ENCODE results near the gene PRSS35. TPM values are rescaled to one million over a fixed set of nuclear protein-coding genes. Genes with fewer than 3 reads are reported as not detected.

The PRSS35 gene
- total RNA-seq, 1 donor from 2014 or later: not detected

- Mint-ChIP-seq H3K27ac (no peak overlapping the region), H3K4me1 (ENCODE audit: low read depth) (no peaks in the 10 kb centered on the region), H3K36me3 (ENCODE audit: low read depth) (no peaks in the 10 kb centered on the region), H3K27me3 (ENCODE audit: low read depth) (no peaks in the 10 kb centered on the region), H3K9me3 (no peaks in the 10 kb centered on the region), H3K4me3 (ENCODE audit: low read depth) (no peak overlapping the region)
- no peak for DNase-seq (ENCODE audit: low spot score)
- intact Hi-C loops (cut with micrococcal nuclease): no loop called here
These were observed 23.9 kb upstream of the PRSS35 start for GRCh38 chr6:83488448-83488847.

- no peaks in the 10 kb centered on the region for H3K27me3 Mint-ChIP-seq (ENCODE audit: low read depth)
- H3K36me3 Mint-ChIP-seq (ENCODE audit: low read depth): no peaks in the 10 kb centered on the region
- no peaks in the 10 kb centered on the region for H3K9me3 Mint-ChIP-seq
- no peaks in the 10 kb centered on the region for H3K4me1 Mint-ChIP-seq (ENCODE audit: low read depth)
- intact Hi-C loops (cut with micrococcal nuclease): no loop called here
- DNase-seq (ENCODE audit: low spot score): no peak
- no peak overlapping the region for H3K4me3 Mint-ChIP-seq (ENCODE audit: low read depth)
- no peak overlapping the region for H3K27ac Mint-ChIP-seq
These were observed 23.5 kb upstream of the PRSS35 start for GRCh38 chr6:83488861-83489260.

DNA sequence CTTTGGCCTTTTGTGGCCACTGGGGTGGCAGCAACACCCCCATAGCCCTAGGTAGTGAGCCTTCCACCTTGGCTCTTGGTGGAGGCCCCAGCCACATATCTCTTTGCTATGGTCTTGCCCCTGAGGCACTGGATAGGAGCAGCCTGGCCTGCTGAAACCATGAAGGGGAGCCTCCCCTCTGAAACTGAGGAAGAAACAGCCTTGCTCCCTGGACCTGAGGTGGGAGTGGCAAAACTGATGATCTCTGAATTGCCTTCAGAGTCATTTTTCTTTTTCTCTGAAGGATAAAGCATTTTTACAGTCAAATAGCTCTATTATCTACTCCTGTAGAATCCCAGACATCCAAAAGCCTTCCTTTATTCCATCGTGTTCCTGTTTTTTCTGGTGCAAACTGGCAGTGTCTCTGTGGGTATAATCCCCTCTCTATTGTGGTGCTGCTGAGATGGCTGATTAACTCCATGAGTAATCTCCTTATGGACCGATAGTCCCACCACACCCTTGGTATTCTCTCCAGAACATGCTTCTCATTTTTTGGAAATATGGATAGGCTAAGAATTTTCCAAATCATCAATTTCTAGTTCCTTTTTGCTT is 22.0 kb upstream of the PRSS35 start:
- Mint-ChIP-seq H3K4me3 (ENCODE audit: low read depth) (no peak overlapping the region), H3K9me3 (no peaks in the 10 kb centered on the region), H3K36me3 (ENCODE audit: low read depth) (no peaks in the 10 kb centered on the region), H3K27me3 (ENCODE audit: low read depth) (no peaks in the 10 kb centered on the region), H3K27ac (no peak overlapping the region), H3K4me1 (ENCODE audit: low read depth) (no peaks in the 10 kb centered on the region)
- intact Hi-C loops (cut with micrococcal nuclease): no loop called here
- no peak for DNase-seq (ENCODE audit: low spot score)

- Mint-ChIP-seq H3K4me1 (ENCODE audit: low read depth) (no peaks in the 10 kb centered on the region), H3K27me3 (ENCODE audit: low read depth) (peaks cover 6% of the 10 kb centered on the region), H3K36me3 (ENCODE audit: low read depth) (no peaks in the 10 kb centered on the region), H3K4me3 (ENCODE audit: low read depth) (no peak overlapping the region), H3K27ac (no peak overlapping the region), H3K9me3 (no peaks in the 10 kb centered on the region)
- intact Hi-C loops (cut with micrococcal nuclease): no loop called here
- DNase-seq (ENCODE audit: low spot score): no peak
These were observed 7.0 kb upstream of the PRSS35 start for GRCh38 chr6:83505356-83505755.

- H3K4me3 Mint-ChIP-seq (ENCODE audit: low read depth): no peak overlapping the region
- H3K27ac Mint-ChIP-seq: no peak overlapping the region
- no peaks in the 10 kb centered on the region for H3K36me3 Mint-ChIP-seq (ENCODE audit: low read depth)
- H3K27me3 Mint-ChIP-seq (ENCODE audit: low read depth): peaks cover 42% of the 10 kb centered on the region
- intact Hi-C loops (cut with micrococcal nuclease): no loop called here
- DNase-seq (ENCODE audit: low spot score): no peak
- no peaks in the 10 kb centered on the region for H3K9me3 Mint-ChIP-seq
- peaks cover 6% of the 10 kb centered on the region for H3K4me1 Mint-ChIP-seq (ENCODE audit: low read depth)
These were observed 2.9 kb upstream of the PRSS35 start for GRCh38 chr6:83509441-83509840.

GRCh38 chr6:83510791-83511190 is 1.5 kb upstream of the PRSS35 start:
- Mint-ChIP-seq H3K36me3 (ENCODE audit: low read depth) (no peaks in the 10 kb centered on the region), H3K9me3 (no peaks in the 10 kb centered on the region), H3K27ac (no peak overlapping the region), H3K4me1 (ENCODE audit: low read depth) (peaks cover 6% of the 10 kb centered on the region), H3K27me3 (ENCODE audit: low read depth) (peaks cover 42% of the 10 kb centered on the region), H3K4me3 (ENCODE audit: low read depth) (no peak overlapping the region)
- no peak for DNase-seq (ENCODE audit: low spot score)
- intact Hi-C loops (cut with micrococcal nuclease): loop anchor here (5.0 kb wide), 1 partner anchor 93 kb away; no protein-coding TSS in a partner anchor

- Mint-ChIP-seq H3K27ac (no peak overlapping the region), H3K9me3 (no peaks in the 10 kb centered on the region), H3K36me3 (ENCODE audit: low read depth) (no peaks in the 10 kb centered on the region), H3K4me1 (ENCODE audit: low read depth) (peaks cover 6% of the 10 kb centered on the region), H3K27me3 (ENCODE audit: low read depth) (peaks cover 42% of the 10 kb centered on the region), H3K4me3 (ENCODE audit: low read depth) (no peak overlapping the region)
- no peak for DNase-seq (ENCODE audit: low spot score)
- intact Hi-C loops (cut with micrococcal nuclease): loop anchor here (5.0 kb wide), 1 partner anchor 94 kb away; no protein-coding TSS in a partner anchor
These were observed 1.1 kb upstream of the PRSS35 start for GRCh38 chr6:83511266-83511665.

- DNase-seq (ENCODE audit: low spot score): no peak
- H3K4me1 Mint-ChIP-seq (ENCODE audit: low read depth): peaks cover 6% of the 10 kb centered on the region
- H3K27me3 Mint-ChIP-seq (ENCODE audit: low read depth): peaks cover 39% of the 10 kb centered on the region
- intact Hi-C loops (cut with micrococcal nuclease): loop anchor here (2.0 to 5.0 kb wide), 2 partner anchors 97 to 448 kb away; partner anchors contain the start of gene DOP1A
- H3K4me3 Mint-ChIP-seq (ENCODE audit: low read depth): no peak overlapping the region
- no peaks in the 10 kb centered on the region for H3K36me3 Mint-ChIP-seq (ENCODE audit: low read depth)
- H3K27ac Mint-ChIP-seq: no peak overlapping the region
- no peaks in the 10 kb centered on the region for H3K9me3 Mint-ChIP-seq
These were observed 2.1 kb downstream of the PRSS35 start for GRCh38 chr6:83514466-83514865.

DNA sequence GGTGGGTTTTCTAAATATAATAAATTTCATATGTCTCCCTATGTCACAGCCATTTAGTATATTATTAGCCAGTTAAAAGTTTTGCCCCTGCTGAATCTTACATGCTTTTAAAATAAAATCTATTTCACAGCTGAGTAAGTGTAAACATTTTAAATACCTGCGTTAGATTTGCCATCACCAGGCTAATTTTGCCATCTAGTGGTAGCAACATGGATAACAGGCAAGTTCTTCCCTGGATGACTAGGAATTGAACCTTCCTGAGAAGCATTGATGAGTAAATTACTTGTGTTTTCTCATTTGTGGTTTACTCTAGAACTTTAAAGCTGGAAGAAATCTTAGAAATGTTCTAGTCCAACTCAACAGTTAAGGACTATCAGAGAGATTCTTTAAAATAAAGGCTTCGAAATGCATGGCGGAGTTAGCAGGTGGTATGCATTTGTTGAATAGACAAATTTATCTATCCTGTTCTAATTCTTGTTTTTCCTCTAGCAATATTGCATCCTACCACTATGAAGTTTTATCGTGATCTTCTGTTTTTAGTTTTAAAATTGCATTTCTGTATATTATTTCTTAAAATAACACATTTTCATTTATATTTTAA is 2.6 kb downstream of the PRSS35 start:
- H3K27ac Mint-ChIP-seq: no peak overlapping the region

GRCh38 chr6:83517500-83517899 is 5.2 kb downstream of the PRSS35 start:
- Mint-ChIP-seq H3K4me1 (ENCODE audit: low read depth) (no peaks in the 10 kb centered on the region), H3K36me3 (ENCODE audit: low read depth) (no peaks in the 10 kb centered on the region), H3K27ac (no peak overlapping the region), H3K27me3 (ENCODE audit: low read depth) (peaks cover 21% of the 10 kb centered on the region), H3K4me3 (ENCODE audit: low read depth) (no peak overlapping the region), H3K9me3 (no peaks in the 10 kb centered on the region)
- no peak for DNase-seq (ENCODE audit: low spot score)
- intact Hi-C loops (cut with micrococcal nuclease): no loop called here

More for the DNA sequence above, 2.6 kb downstream of the PRSS35 start:
- peaks cover 39% of the 10 kb centered on the region for H3K27me3 Mint-ChIP-seq (ENCODE audit: low read depth)
- DNase-seq (ENCODE audit: low spot score): no peak
- H3K4me1 Mint-ChIP-seq (ENCODE audit: low read depth): peaks cover 6% of the 10 kb centered on the region
- intact Hi-C loops (cut with micrococcal nuclease): loop anchor here (1.0 to 5.0 kb wide), 3 partner anchors 98 to 448 kb away; partner anchors contain the start of gene DOP1A
- no peaks in the 10 kb centered on the region for H3K36me3 Mint-ChIP-seq (ENCODE audit: low read depth)
- H3K4me3 Mint-ChIP-seq (ENCODE audit: low read depth): no peak overlapping the region
- H3K9me3 Mint-ChIP-seq: no peaks in the 10 kb centered on the region

GRCh38 chr6:83518816-83519480 is 6.6 kb downstream of the PRSS35 start:
- no peak for DNase-seq (ENCODE audit: low spot score)
- no peaks in the 10 kb centered on the region for H3K9me3 Mint-ChIP-seq
- no peak overlapping the region for H3K4me3 Mint-ChIP-seq (ENCODE audit: low read depth)
- H3K36me3 Mint-ChIP-seq (ENCODE audit: low read depth): no peaks in the 10 kb centered on the region
- intact Hi-C loops (cut with micrococcal nuclease): no loop called here
- H3K27ac Mint-ChIP-seq: no peak overlapping the region
- peaks cover 10% of the 10 kb centered on the region for H3K27me3 Mint-ChIP-seq (ENCODE audit: low read depth)
- H3K4me1 Mint-ChIP-seq (ENCODE audit: low read depth): no peaks in the 10 kb centered on the region

- H3K27me3 Mint-ChIP-seq (ENCODE audit: low read depth): no peaks in the 10 kb centered on the region
- intact Hi-C loops (cut with micrococcal nuclease): no loop called here
- no peaks in the 10 kb centered on the region for H3K4me1 Mint-ChIP-seq (ENCODE audit: low read depth)
- no peaks in the 10 kb centered on the region for H3K9me3 Mint-ChIP-seq
- peak; percentile 11 for DNase-seq (ENCODE audit: low spot score)
- H3K36me3 Mint-ChIP-seq (ENCODE audit: low read depth): no peaks in the 10 kb centered on the region
- no peak overlapping the region for H3K4me3 Mint-ChIP-seq (ENCODE audit: low read depth)
- H3K27ac Mint-ChIP-seq: no peak overlapping the region
These were observed 23.8 kb downstream of the PRSS35 start for GRCh38 chr6:83536034-83536646.
